Brain pericyte (primary cell): ENCODE data around the gene FBXL20.
A peak's percentile ranks its signal among the peaks of the same experiment; 100 is the strongest.
"Not testable (repeated sequence)": the region's sequence is repeated elsewhere in the genome, so short reads cannot be mapped to it uniquely, and the experiment has no call there.

Source experiments
- DNase-seq: peaks from one replicate; pipeline ENCODE4 v3.0.0-alpha.2; 2012; ENCODE audit warnings: low read depth, low spot score

FBXL20 gene, protein sequence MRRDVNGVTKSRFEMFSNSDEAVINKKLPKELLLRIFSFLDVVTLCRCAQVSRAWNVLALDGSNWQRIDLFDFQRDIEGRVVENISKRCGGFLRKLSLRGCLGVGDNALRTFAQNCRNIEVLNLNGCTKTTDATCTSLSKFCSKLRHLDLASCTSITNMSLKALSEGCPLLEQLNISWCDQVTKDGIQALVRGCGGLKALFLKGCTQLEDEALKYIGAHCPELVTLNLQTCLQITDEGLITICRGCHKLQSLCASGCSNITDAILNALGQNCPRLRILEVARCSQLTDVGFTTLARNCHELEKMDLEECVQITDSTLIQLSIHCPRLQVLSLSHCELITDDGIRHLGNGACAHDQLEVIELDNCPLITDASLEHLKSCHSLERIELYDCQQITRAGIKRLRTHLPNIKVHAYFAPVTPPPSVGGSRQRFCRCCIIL

DNA sequence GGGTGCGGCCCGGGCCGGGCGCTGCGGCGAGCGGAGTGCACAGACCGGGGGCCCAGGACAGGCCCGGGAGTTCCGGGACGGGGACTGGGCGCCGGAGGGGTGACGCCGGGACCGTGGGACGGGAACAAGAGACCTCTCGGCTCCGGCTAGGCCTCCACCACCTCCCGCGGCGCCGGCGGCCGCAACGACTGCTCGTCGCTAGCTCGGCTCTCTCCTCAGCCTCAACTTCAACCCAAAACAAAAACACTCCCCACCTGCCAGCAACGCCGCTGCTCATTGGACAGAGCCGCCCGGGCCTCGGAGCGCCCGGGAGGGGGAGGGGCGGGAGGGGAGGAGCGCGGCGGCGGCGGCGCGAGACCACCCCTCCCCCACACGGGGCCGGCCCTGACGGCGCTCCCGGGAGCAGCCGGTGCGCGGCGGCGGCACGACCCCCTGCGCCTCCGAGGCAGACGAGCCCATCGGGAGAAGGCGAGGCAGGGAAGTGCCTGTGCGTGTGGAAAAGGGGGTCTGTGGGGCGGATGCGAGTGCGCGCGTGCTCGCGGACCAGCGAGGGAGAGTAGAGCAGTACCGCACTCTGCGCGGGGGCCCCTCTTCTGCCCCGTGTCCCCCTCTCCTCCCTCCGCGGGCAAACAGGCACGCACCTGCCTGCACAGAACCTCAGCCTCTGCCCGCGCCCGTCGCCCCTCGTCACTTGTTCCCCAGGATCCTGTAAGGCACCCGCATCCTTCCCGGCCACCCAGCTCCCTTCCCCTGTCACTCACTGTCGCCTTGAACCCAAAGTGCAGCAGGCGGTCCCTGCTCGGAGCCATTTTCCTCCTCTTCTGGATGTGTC lies at the start of gene FBXL20:
FBXL20 (minus strand) TSS at position 215 of the 832 bp plus-strand sequence. CDS start 224 bp downstream, outside the sequence.
- DNase-seq: peak; percentile 55

DNA sequence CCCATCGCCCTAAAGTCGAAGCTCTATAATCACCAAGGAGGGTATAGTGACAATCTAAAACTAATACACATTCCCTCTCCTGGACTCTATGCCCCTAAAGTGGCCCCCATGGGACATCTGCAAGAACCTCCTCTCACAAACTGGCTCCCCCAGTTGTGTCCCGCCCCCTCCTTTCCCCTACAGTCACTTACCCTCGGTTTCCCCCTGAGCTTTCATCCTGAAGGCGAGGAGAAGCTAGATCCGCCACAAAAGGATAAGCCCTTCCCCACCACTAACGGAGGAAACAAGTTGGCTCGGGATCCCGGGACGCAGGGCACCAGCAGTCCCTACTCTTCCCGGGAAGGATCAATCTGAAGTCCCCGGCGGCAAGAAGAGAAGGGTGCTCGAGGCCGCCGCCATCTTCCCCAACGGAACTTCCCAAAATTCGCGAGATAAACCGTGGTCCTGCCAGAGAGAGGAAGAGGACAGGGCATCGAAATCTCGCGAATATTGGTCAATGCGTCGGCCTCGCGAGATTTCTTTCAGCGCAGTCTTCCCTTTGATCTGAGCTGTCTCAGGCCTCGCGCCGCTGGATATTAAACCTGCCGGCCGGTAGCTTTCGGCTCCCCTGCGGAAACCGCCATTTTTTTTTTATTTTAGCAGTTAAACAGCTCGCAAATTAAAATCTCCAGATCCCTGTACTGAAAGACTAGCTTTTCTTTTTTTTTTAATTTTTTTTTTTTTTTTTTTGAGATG lies 49.6 kb upstream of the FBXL20 start, which contains the start of gene MED1:
MED1 (minus strand) TSS at position 417 of the 735 bp plus-strand sequence; CDS start at position 216, 201 bp downstream.
- peak; percentile 91 for DNase-seq

DNA sequence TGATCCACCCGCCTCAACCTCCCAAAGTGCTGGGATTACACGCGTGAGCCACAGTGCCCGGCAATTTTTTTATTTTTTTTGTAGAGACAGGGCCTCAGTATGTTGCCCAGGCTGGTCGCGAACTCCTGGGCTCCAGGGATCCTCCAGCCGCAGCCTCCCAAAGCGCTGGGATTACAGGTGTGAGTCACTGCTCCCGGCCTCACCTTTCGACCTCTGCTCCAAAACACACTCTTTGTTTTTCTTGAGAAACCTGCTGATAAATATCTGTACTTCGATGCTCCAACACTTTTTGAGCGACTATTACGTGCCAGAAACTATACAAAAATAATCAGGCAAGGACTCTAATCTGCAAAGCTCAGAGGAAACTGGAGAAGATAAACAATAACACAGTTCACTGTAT lies 48.6 kb upstream of the FBXL20 start:
- DNase-seq: no peak

DNA sequence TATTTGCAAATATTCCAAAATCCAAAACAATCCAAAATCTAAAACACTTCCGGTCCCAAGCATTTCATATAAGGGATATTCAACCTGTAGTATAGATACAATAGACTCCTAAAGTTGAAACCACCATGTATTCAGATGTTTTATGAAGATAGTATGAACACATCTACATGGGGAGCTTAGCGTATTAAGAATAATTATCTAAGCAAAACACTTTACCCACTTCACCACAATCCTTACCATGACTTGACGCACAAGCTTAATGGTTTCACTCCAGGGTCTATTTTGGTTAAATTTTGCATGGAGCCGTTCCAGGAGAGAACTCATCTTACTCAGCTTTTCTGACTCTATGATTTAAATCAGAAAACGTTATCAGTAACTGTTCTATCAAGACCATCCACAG lies 46.1 kb upstream of the FBXL20 start:
- no peak for DNase-seq

DNA sequence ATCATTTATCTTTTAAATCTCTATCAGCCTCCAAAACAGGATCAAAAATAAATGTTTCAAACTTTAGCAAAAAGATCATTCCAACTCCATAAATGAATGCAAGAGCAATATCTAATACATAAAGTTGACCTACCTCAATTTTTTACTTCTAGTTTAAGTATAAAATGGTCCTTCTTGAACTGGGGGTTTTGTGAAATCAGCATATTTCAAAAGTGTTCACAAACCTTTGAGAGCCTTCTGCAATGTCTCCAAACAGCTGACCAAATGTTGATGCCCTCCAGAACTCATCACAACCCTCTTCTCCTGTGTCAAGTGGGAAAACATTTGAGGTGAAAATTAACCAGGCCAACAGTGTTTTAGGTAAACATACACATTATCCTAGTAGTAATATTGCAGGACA lies 41.9 kb upstream of the FBXL20 start:
- DNase-seq: no peak

DNA sequence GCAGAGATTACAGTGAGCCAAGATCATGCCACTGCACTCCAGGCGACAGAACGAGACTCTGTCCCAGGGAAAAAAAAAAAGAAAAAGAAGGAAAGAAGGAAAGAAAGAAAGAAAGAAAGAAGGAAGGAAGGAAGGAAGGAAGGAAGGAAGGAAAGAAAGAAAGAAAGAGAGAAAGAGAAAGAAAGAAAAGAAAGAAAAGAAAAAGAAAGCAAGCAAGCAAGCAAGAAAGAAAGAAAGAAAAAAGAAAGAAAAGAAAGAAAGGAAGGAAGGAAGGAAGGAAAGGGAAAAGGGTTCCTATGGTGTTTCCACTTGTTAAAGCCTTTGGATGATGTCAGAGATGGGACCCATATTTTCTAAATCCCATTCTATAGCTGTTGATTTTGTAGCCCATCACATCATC lies 38.4 kb upstream of the FBXL20 start:
- not testable (repeated sequence) for DNase-seq

DNA sequence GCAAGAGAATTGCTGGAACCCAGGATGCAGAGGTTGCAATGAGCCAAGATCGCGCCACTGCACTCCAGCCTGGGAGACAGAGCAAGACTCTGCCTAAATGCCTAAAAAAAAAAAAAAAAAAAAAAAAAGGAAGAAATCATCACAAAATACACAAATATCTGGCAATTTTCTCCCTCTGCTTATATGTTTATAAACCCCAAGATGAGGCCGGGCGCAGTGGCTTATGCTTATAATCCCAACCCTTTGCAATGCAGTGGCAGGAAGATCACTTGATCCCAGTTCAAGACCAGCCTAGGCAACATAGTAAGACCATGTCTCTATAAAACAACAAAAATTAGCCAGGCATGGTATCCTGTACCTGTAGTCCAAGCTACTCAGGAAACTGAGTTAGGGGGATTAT lies 28.2 kb upstream of the FBXL20 start:
- no peak for DNase-seq

DNA sequence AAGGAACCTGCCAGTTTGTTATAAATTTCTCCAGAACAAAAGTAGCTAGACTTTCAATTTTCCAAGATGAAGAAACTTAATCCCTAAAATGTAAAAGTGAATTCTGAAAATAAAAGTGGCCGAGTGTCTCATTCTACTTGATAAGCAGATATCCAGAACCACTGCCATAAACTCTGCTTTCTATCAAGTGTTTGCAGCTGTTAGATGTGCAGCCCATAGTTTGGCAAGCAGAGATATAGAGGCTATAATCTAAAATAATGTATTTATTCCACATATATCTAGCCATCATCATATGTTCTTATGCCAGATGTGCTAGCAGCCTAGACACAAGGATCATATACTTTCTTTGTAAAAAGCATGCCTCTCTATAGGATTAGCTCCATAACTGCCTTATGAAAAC lies 14.7 kb upstream of the FBXL20 start:
- no peak for DNase-seq

DNA sequence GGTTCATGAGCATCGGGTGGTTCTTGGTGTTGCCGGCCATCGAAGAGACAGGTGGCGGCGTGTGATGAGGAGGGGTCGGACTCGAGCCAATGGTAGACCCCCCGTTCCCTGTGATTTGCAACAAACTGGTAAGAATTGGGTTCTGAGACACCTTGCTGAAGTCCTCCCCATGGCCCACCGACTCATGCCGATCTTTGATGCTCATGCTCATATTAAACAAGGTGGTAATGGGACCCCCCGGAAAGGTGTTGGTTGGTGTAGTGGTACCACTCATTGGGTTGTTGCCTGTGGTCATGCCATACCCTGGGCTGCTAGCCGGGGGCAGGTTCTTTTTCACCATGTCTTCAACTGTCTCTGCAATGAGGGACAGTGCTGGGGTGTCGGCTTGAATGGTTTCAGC lies 8.9 kb upstream of the FBXL20 start:
- DNase-seq: no peak

DNA sequence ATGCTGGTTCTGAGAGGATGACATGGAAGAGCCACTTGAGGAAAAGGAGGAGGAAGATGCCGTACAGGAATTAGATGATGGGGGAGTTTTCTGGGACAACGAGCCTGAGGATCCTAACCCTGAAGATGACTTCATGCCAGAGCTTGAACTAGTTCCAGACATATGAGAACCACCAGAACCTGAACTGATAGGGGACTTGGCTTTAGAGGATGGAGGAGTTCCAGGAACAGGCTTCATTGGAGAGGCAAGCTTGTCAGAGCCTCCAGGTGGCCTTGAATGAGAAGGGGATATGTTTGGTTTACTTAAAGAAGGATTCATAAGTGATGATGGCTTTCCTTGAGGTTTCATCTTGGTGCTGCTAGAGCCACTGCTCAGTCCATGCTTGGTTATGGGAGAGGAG lies 6.9 kb upstream of the FBXL20 start:
- no peak for DNase-seq

DNA sequence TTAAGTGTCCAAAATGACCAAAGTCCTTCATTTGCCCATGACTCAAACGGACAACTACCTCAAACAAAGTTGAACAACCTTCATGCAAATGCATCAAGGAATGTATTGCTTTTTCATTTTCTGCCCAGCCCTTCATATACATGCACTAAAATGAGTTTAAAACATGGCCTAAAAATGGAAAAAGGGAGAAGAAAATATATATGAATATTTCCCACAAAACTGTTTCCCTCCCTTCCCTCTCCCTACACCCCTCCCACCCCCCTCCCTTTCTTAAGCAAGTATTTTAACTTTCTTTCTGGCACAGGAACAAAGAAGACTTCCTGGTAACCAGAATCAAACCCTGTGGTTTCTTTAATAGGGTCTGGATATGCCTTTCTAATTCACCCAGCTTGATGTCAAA lies 5.5 kb upstream of the FBXL20 start:
- DNase-seq: no peak

DNA sequence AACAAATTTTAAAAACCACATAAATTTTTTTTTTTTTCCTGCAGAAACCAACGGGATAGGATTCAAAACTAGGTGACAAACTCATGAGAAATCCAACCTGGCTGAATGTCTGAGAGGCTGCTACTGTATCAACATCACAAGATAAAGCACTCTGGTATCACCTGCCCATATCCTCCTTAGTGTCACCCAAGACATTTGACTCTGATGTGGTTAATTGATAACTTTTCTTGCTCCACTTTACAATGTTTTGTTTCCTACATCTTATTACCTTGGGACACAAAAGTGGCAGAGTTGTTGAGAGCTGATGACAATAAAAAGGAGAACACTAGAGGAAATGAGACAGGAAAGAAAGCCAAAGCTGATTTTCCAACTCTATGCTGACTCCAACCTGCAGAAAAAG lies 4.0 kb upstream of the FBXL20 start:
- no peak for DNase-seq

DNA sequence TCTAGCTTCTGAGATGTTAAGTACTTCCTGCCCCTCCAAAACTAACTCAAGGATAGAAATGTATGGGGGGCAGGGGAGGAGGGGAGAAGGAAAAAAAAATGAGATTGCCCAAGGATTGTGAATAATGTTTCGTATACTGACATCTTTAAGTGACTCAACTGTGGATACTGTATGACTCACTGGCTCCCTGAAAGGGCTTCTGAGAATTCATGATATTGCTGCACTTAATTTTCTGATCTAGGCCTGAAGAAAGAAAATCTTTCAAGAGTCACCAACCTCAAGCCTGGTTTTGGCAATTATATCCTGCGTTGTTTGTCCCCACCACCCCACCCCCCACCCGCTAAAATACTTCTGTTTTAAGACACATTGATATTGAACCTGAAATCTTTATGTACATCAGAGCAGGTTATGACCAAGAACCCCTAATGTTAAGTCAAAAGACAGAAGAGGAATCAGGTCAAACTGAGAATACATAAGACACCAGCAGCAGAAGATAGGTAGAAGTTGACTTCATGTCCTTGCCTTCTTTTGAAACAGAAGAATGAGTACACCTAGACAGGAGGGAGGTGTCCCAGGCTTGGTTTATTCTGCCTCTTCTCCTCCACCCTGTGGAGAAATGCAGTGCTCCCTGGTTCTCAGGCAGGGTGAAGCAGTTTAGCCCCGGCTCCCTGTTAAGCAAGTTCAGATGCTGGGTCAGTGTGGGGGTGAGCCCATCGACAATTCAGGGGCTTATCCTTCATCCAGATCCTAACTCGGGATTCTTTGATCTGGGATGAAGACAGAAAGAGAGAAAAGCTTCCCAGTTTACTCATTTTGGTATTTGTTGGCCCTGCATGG lies 3.3 kb upstream of the FBXL20 start:
- DNase-seq: no peak

DNA sequence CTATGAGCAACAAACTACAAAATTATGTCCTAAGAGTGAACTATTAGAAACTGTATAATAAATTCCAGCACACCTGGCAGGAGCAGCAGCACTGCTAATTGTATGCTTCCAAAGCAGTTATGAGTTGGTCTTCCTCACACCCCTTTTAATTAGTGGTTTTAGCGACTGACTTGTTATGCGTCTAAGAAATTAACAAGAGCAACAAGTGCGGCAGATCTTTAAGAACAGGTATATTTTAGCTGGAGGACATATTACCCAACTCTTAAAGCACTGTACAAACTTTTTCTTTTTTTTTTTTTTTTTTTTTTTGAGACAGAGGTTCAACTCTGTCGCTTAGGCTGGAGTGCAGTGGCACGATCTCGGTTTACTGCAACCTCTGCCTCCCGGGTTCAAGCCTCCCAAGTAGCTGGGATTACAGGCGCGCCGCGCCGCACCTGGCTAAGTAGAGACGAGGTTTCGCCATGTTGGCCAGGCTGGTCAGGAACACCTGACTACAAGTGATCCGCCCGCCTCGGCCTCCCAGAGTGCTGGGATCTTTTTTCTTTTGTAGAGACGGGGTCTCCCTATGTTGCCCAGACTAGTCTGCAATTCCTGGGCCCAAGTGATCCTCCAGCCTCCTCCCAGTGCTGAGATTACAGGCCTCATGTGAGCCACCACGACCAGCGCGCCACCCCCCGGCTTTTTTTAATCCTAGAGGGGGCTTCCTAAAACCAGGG lies 1.6 kb upstream of the FBXL20 start:
- DNase-seq: no peak

DNA sequence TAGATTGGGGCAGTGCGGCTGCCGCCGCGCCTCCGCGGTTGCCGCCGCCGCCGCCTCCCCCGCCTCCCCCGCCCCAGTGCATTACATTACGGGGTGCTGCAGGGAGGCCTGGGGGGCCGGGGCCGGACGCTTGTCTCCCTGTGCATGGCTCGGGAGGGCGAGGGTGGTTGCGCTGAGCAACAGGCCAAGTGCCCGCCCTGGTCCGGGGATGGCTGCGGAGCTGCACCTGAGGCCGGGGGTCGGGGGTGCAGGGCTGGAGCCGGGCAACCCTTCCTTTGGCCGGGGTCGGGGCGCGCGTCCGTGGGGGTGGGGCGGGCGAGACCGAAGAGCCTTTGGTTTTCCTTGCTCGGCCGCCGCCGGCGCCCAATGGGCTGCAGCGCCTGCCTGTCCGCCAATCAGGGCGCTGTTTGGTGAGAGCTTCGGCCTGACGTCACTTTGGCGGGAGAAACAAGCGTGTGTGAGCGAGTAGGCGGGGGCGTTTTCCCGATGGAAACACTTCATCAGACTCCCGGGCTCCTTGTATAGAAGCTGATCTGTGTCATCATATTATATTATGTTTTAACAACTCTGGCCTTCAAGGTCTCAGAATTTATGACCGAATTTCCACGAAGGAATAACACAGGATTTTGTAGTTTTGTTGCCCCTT lies 941 bp upstream of the FBXL20 start:
- DNase-seq: peak; percentile 53

DNA sequence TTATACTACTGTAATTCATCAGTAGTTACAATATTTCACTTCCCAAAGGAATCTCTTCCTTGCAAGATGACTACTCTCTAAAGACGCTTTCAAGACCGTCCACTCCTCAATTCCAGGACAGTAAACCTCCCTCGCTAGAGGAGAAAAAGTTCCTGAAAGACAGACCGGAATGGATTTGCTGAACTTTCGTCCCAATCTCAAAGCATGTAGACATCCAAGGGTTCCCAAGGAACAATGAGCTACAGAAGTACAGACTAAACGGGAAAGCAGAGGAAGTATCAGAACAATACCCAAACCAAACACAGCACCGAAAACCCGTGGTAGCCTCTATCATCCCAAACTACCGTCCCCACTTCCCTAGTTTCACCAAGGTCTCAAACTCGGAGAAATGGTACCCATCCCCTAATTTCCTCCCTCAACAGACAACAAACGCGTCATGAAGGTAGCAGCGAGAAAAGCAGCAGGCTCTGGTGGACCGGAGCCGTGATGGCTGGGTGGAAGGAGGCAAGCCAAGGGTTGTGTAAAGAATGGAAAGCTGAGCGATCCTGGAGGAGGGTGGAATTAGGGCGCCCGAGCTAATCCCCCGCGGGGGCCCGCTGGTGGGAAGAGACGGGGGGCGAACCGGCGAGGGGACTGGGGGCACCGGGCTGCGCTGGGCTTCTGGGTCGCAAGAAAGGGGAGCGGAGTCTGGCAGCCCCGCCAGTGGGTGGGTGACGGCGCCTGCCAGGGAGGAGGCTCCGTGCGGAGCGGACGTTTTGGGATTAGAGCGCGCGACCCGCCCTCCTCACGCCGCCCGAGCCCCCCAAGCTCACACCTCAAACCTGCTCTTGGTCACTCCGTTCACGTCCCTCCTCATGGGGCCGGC lies 647 bp downstream of the FBXL20 start:
- DNase-seq: no peak

DNA sequence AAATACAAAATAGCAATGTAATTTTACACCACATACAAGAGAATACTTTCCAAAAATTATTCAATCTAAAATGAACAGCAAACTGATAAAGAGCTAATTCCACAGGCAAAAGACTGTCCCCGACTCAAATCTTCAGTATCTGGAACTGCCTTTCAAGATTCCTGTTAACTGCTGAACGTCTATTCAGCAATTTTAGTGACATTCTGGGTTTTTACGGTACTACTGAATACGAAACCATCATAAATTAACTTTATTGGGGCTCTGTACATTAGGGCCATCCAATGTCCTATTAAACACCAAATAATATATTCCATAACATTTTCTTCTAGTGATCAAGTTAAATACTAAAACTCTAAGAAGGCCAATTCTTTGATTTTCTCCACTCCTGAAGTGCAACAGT lies 1.6 kb downstream of the FBXL20 start:
- no peak for DNase-seq

DNA sequence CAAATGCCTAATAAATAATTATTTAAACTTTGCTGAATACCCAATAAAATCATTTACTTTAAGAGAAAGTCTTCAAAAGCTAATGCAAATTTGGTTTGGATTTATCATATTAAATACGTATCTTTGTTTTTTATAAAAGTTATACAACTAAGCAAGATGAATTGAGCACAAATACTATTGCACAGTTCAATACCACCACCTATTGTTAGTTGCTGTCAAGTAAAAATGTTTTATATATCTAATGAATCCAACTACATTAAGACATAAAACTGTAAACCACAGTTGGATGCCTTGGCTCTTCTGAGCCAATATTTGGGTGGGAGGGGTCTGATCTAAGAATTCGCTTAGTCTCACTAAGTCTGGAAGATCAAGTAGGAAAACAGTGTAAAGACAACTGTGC lies 7.7 kb downstream of the FBXL20 start:
- no peak for DNase-seq

DNA sequence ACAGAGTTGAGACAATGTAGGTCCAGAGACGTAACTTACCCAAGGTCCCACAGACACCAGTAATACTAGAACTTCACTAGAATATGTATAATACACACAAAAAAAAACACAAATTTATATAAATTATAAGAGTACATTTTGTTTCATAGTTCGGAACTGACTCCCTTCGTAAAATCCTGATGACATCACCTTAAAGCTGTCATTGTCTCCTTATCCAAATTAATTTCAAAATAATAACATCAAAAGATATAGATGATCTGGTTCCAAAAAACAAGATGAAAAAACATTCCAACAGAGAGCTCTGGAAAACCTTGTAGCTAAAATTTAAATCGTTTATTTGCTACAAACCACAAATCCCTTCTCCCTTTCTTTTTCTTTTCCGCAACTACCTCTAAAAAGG lies 10.0 kb downstream of the FBXL20 start:
- DNase-seq: no peak
